ENCODE data around the gene MCRIP1.

Gene MCRIP1

GRCh38 chr17:81802048-81802758, 30.9 kb downstream of the MCRIP1 start:
- TF ChIP-seq CREB1 (IDR thresholded peaks at IDR 0.05; ENCODE audit: low read depth) (no peak), EGR1 (IDR thresholded peaks at IDR 0.05) (no peak), RAD21 (IDR thresholded peaks at IDR 0.05; ENCODE audit: low read depth) (no peak), FOXM1 (IDR thresholded peaks at IDR 0.05; ENCODE audit: borderline replicate concordance, low read depth) (no peak), TEAD4 (IDR thresholded peaks at IDR 0.05) (no peak), CEBPB (IDR thresholded peaks at IDR 0.05) (no peak), EP300 (IDR thresholded peaks at IDR 0.05; ENCODE audit: borderline replicate concordance) (no peak), TCF12 (IDR thresholded peaks at IDR 0.05; ENCODE audit: low read depth) (no peak)
- TF ChIP-seq, protein P1, sequence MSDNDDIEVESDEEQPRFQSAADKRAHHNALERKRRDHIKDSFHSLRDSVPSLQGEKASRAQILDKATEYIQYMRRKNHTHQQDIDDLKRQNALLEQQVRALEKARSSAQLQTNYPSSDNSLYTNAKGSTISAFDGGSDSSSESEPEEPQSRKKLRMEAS (IDR thresholded peaks at IDR 0.05): no peak
- TF ChIP-seq, protein P2, sequence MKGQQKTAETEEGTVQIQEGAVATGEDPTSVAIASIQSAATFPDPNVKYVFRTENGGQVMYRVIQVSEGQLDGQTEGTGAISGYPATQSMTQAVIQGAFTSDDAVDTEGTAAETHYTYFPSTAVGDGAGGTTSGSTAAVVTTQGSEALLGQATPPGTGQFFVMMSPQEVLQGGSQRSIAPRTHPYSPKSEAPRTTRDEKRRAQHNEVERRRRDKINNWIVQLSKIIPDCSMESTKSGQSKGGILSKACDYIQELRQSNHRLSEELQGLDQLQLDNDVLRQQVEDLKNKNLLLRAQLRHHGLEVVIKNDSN (IDR thresholded peaks at IDR 0.05): no peak

DNA sequence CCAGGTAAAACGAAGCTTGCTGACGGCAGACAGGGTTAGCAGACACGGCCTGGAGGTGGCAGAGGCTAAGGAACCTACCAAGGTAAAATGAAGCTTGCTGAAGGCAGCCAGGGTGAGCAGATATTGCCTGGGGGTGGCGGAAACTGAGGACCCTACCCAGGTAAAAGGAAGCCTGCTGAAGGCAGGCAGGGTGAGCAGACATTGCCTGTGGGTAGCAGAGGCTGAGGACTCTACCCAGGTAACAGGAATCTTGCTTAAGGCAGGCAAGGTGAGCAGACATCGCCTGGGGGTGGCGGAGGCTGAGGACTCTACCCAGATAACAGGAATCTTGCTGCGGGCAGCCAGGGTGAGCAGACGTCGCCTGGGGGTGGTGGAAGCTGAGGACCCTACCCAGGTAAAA, 31.8 kb downstream of the MCRIP1 start:
- no peak for TF ChIP-seq TCF12 (IDR thresholded peaks at IDR 0.05; ENCODE audit: low read depth)
- TF ChIP-seq, protein P1 (IDR thresholded peaks at IDR 0.05): no peak
- TF ChIP-seq, protein P2 (IDR thresholded peaks at IDR 0.05): no peak
- TF ChIP-seq REST (IDR thresholded peaks at IDR 0.05; ENCODE audit: low read depth): no peak
- TF ChIP-seq FOXM1 (IDR thresholded peaks at IDR 0.05; ENCODE audit: borderline replicate concordance, low read depth): no peak
- TF ChIP-seq TEAD4 (IDR thresholded peaks at IDR 0.05): no peak
- no peak for TF ChIP-seq EGR1 (IDR thresholded peaks at IDR 0.05)

DNA sequence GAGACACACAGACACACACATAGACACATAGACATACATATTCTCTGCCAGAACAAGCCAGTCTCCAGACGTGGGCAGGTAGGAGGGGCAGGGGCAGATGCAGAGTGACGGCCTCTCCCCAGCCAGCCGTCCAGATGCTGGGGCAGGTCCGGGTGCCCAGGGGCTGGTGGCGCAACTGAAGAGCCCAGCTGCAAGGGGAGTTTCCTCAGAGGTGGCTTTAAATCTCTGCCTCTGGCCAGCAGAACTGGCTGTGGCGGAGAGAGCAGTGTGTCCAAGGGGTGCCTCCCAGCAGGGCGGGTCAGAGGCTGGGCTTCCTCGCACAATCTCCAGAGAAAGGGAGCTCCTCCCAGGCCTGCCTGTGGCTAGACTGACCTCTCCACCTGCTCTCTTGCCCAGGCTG, 38.6 kb downstream of the MCRIP1 start:
- TF ChIP-seq EP300 (IDR thresholded peaks at IDR 0.05; ENCODE audit: borderline replicate concordance) (no peak), CREB1 (IDR thresholded peaks at IDR 0.05; ENCODE audit: low read depth) (no peak), NFIC (IDR thresholded peaks at IDR 0.05) (no peak), ZBTB7A (IDR thresholded peaks at IDR 0.05; ENCODE audit: low read depth) (no peak), CEBPB (IDR thresholded peaks at IDR 0.05) (no peak; the same call in 1 of the 2 replicates), EGR1 (IDR thresholded peaks at IDR 0.05) (no peak), TCF12 (IDR thresholded peaks at IDR 0.05; ENCODE audit: low read depth) (no peak), REST (IDR thresholded peaks at IDR 0.05; ENCODE audit: low read depth) (no peak)
- TF ChIP-seq, protein P1 (IDR thresholded peaks at IDR 0.05): no peak
- TF ChIP-seq, protein P2 (IDR thresholded peaks at IDR 0.05): no peak

GRCh38 chr17:81794074-81794476, 39.0 kb downstream of the MCRIP1 start:
- TF ChIP-seq TEAD4 (IDR thresholded peaks at IDR 0.05) (no peak), CREB1 (IDR thresholded peaks at IDR 0.05; ENCODE audit: low read depth) (no peak), EP300 (IDR thresholded peaks at IDR 0.05; ENCODE audit: borderline replicate concordance) (no peak)

DNA sequence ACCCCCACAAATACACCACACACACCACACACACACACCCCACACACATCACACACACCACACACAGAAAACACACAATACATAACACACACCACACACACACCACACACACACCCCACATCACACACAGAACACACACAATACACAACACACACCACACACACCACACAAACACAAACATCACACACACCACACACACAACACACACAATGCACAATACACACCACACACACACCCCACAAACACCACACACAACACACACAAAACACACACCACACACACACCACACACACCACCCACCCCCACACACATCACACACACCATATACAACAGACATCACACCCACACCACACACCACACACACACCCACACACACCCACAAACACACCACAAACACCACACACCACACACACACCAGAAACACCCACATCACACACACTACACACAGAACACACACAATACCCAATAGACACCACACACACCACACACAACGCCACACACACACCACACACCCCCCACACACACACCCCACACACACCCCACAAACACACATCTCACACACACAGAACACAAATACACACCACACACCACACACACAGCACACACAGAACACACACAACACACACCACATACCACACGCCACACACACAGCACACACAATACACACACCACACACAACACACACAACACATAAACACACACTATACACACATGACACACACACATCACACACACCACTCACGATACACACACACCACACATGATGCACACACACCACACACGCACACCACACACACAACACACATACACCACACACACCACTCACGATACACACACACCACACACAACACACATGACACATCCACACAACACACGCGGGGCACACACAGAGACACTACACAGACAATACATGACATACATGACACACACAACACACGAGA, 40.1 kb downstream of the MCRIP1 start:
- no peak for TF ChIP-seq RAD21 (IDR thresholded peaks at IDR 0.05; ENCODE audit: low read depth)

Data from Ishikawa (cell line).